ENCODE data around the gene ZAR1.
A peak's percentile ranks its signal among the peaks of the same experiment; 100 is the strongest.

The ZAR1 gene

GRCh38 chr4:48489683-48490011 lies 405 bp upstream of the ZAR1 start:
- FAIRE-seq (no peak), DNase-seq (ENCODE audit: insufficient read length, low spot score) (no peak)

GRCh38 chr4:48490680-48491513 lies 845 bp downstream of the ZAR1 start:
- DNase-seq (ENCODE audit: insufficient read length, low spot score) (no peak), FAIRE-seq (no peak)

DNA sequence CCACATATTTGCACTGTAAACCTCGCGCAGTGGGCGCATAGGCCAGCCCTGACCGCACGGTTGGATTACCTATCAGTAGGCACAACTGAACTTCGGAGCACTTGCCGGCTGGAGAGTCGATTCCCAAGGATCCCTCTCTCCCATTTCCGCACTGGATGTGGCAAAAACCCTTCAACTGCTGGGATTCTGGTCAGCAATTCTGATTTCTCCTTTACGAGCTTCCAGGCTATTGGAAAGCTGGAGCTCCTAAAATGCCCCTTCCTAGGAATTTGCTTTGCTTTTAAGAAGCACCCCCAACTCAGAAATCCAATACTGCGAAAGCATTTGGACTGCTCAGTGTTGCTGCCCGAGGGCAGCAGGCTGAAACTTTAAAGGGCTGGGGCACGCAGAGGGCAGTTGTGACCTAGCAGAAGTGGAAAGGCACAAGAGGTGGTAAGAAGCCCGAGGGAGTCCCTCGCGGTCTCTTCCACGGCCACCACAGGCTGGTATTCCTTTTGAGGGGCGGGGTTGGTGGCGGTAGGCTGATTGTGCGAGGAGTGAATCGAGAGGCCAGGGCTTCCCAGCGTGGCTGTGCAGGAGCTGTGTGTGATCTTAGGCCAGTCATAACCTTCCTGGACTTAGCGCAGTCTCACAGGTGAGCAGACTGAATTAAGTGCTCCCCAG lies 1.6 kb downstream of the ZAR1 start:
- FAIRE-seq (no peak), DNase-seq (ENCODE audit: insufficient read length, low spot score) (no peak)

GRCh38 chr4:48493452-48494100 lies 3.5 kb downstream of the ZAR1 start:
- FAIRE-seq (no peak), DNase-seq (ENCODE audit: insufficient read length, low spot score) (no peak)

DNA sequence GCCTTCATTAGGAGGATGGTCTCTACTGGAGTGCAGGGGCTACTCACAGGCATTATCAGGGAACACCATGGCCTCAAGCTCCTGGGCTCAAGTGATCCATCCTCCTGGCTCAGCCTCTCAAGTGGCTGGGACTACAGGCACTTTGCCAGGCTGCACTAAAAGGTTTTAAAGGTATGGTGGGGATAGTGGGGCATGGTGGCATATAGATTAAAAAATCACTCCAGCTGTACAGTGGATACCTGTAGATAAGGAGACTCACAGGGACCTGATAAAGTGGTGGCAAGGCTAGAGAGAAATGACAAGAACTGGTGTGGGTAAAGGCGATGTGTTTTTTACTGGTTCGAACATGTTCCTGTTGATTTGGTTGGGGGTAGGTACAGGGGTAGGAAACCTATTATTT lies 5.9 kb downstream of the ZAR1 start:
- DNase-seq (ENCODE audit: insufficient read length, low spot score), result no peak
- FAIRE-seq, result no peak

DNA sequence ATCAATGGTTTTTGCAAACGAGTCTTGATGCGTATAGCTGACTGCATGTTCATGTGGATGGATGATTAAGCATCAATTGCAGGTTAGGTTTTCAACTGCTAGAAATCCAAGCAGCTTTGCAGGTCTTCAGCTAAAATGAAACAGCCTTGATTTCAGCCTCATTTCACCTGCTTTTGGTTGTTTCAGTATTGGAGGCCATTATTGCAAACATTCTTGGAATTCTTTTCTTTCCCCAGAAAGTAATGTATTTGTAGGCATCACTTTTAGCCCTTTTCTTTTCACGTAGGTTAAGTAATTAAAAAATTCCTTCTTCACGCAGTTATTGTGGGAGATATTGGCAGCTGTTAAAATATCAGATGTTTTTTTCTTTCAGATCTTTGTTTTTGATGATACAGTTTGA lies 8.8 kb downstream of the ZAR1 start:
- no peak for FAIRE-seq
- no peak for DNase-seq (ENCODE audit: insufficient read length, low spot score)

GRCh38 chr4:48499551-48500066 lies 9.6 kb downstream of the ZAR1 start:
- DNase-seq (ENCODE audit: insufficient read length, low spot score), result no peak
- no peak for FAIRE-seq

GRCh38 chr4:48503233-48504025 lies 13.4 kb downstream of the ZAR1 start:
- DNase-seq (ENCODE audit: insufficient read length, low spot score), result no peak
- FAIRE-seq, result no peak

- DNase-seq (ENCODE audit: insufficient read length, low spot score) (no peak), FAIRE-seq (no peak)
Measured at GRCh38 chr4:48504026-48504330, 13.9 kb downstream of the ZAR1 start.

GRCh38 chr4:48504352-48504751 lies 14.3 kb downstream of the ZAR1 start:
- DNase-seq (ENCODE audit: insufficient read length, low spot score), result no peak
- FAIRE-seq, result no peak

DNA sequence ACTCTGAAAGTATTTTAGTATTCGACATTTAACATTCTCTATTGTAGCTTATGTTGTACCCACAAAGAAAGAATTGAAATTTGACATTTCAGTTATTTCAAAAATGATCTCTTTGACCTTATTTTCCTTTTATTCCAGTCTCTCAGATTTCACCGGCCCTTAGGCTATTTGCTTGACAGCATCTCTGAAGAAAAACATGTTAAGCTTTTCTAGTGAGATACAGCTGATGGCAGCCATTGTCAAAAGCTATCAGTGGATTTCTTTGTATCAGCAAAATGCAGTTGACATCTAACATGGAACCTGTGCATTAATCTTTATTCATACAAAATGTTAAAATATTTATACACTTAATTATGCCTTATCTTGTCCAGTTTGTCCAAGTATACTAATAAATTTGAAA lies 16.7 kb downstream of the ZAR1 start:
- FAIRE-seq (no peak), DNase-seq (ENCODE audit: insufficient read length, low spot score) (no peak)

GRCh38 chr4:48509543-48509942 lies 19.5 kb downstream of the ZAR1 start:
- FAIRE-seq, result no peak
- no peak for DNase-seq (ENCODE audit: insufficient read length, low spot score)

DNA sequence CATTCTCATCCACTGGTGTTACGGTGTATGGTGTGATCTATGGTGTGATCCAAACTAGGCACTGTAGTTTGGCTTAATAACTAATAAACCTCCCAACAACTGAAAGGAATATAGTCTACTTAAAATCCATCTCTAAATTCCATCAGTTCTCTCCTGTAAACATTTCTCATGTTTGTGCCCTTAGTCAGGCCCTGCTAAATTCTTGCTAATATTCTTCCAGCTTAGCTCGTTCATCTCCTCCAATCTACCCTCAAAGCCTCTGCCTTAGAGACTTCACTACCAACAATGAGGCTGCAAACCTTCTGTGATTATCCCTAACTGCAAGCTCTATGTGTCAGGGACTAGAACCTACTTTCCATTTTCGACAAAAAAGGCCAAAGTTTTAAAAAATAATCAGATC lies 28.1 kb downstream of the ZAR1 start:
- no peak for FAIRE-seq
- DNase-seq (ENCODE audit: insufficient read length, low spot score), result no peak

DNA sequence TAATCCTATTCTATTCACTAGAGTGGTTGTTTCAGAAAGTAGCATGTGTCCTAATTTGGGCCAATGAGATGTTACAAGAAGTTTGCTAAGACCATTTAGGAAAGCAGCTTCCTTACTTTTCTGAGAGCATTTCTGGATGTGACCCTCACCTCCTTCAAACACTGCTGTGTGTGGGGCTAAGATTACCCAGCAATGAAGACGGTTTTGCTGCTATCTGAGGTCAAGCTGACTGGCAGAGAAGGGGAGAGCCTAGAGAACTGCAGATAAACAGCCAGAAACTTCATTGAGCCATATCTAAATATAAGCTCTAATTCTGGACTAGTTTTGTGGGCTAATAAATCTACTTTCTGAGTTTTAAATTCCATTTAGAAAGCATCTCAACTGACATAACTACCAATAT lies 36.4 kb downstream of the ZAR1 start:
- DNase-seq (ENCODE audit: insufficient read length, low spot score), result no peak
- no peak for FAIRE-seq

- FAIRE-seq, result no peak
- DNase-seq (ENCODE audit: insufficient read length, low spot score), result no peak
Measured at GRCh38 chr4:48538358-48538757, 48.3 kb downstream of the ZAR1 start.

- FAIRE-seq (no peak), DNase-seq (ENCODE audit: insufficient read length, low spot score) (no peak)
Measured at GRCh38 chr4:48539597-48539996, 49.5 kb downstream of the ZAR1 start.

DNA sequence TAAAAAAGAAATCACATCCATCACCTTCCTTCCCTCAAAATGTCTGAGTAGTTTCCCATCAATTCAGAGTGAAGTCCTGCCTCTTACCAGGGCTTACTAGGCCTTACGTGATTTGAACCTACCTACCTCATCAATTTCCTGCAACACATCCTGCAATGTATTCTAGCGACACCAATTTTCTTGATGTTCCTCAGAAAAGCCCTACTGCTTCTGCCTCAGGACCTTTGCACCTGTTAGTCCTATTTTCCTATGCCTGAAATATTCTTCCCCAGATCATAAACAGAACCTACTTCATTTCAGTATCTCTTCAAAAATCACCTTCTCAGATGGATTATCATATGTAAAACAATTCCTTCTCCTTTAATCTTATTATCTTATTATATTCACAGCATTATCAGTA lies 52.8 kb downstream of the ZAR1 start:
- FAIRE-seq (no peak), DNase-seq (ENCODE audit: insufficient read length, low spot score) (no peak)

GRCh38 chr4:48543796-48544195 lies 53.7 kb downstream of the ZAR1 start:
- FAIRE-seq, result peak; percentile 33
- DNase-seq (ENCODE audit: insufficient read length, low spot score), result no peak
